A549 (cell line): Measurements from ENCODE around the gene ANKHD1. TPM values are rescaled to one million over a fixed set of nuclear protein-coding genes. Genes with fewer than 3 reads are reported as not detected.

Source experiments
- ATAC-seq, 2 experiments: fragments of 200-7000 bp in 1 of 2; fragments of >200 bp in 1 of 2; cut with Nextera tagmentation in 1 of 2; cut with Tn5 transposase in 1 of 2; 3 replicates each; pipeline versions ENCODE4 v1.8.0 to v1.9.1; 2018 to 2020; ENCODE audit warnings: mild to moderate bottlenecking in 1 of 2, moderate library complexity in 1 of 2
- CTCF ChIA-PET: fragments of 300-600 bp; sonication (Branson Sonifier 250); formaldehyde crosslinking; extraction: SDS; loops from one replicate; lab custom pipeline; 2021; ENCODE audit warnings: antibody characterized with exemption, inconsistent platforms; lab: Yijun Ruan, JAX
- POLR2A ChIA-PET: fragments of 350-600 bp; formaldehyde crosslinking; extraction: SDS; loops from one replicate; lab custom pipeline; 2021; ENCODE audit warnings: antibody characterized with exemption, inconsistent platforms; lab: Yijun Ruan, JAX
- DNase-seq, 2 experiments: peaks; one replicate each; pipeline versions ENCODE4 v3.0.0 to v3.0.0-alpha.2; 2011 to 2016; ENCODE audit warnings: low read depth in 1 of 2, low spot score in 1 of 2
- FAIRE-seq: peaks from 2 replicates; lab custom pipeline; 2011; peaks lifted over from hg19 to GRCh38; lab: Jason Lieb, UNC
- H3K27ac ChIP-seq, 2 experiments: fragments of >200 bp; sonication (Bioruptor Twin); formaldehyde crosslinking; 3 replicates each; pipeline ENCODE4 v1.5.1; 2016 to 2017
- H3K4me1 ChIP-seq: fragments of >200 bp; sonication (Bioruptor Twin); formaldehyde crosslinking; 3 replicates; pipeline ENCODE4 v1.6.1; 2016
- H3K4me2 ChIP-seq: fragments of >200 bp; sonication (Bioruptor Twin); formaldehyde crosslinking; 3 replicates; pipeline ENCODE4 v1.6.1; 2016
- H3K4me3 ChIP-seq: fragments of >200 bp; sonication (Bioruptor Twin); formaldehyde crosslinking; 3 replicates; pipeline ENCODE4 v1.5.1; 2016
- H3K9me3 ChIP-seq: fragments of >200 bp; sonication (Bioruptor Twin); formaldehyde crosslinking; 3 replicates; pipeline ENCODE4 v1.6.1; 2016
- BCL3 ChIP-seq: fragments of >200 bp; sonication (Bioruptor Twin); formaldehyde crosslinking; IDR thresholded peaks from 3 replicates; pipeline ENCODE4 v1.6.1; 2016
- BHLHE40 ChIP-seq: IDR thresholded peaks from 2 replicates; pipeline ENCODE4 v1.6.1; 2012; ENCODE audit warnings: low read depth, low read length, inconsistent platforms
- CBX2 ChIP-seq: fragments of 200-600 bp; sonication (generic); IDR thresholded peaks from 2 replicates; pipeline ENCODE4 v1.6.1; 2016; ENCODE audit warnings: low read depth, mild to moderate bottlenecking, borderline replicate concordance
- CBX8 ChIP-seq: fragments of 200-600 bp; sonication (generic); IDR thresholded peaks from 2 replicates; pipeline ENCODE4 v1.6.1; 2016
- CEBPB ChIP-seq, 2 experiments: fragments of >200 bp in 1 of 2; sonication (Bioruptor Twin) in 1 of 2; formaldehyde crosslinking in 1 of 2; IDR thresholded peaks; 2 replicates each; pipeline ENCODE4 v1.6.1; 2012 to 2016
- CHD2 ChIP-seq: fragments of 150-350 bp; IDR thresholded peaks from 2 replicates; pipeline ENCODE4 v1.6.1; 2014; ENCODE audit warnings: low read length; ENCODE audit not compliant: partially characterized antibody
- EP300 ChIP-seq, 2 experiments: fragments of >200 bp; sonication (Bioruptor Twin); formaldehyde crosslinking; IDR thresholded peaks; 2 replicates in 1 of 2; 3 replicates in 1 of 2; pipeline ENCODE4 v1.6.1; 2016 to 2017
- ESRRA ChIP-seq: fragments of 150-350 bp; IDR thresholded peaks from 2 replicates; pipeline ENCODE4 v1.6.1; 2014; ENCODE audit warnings: mild to moderate bottlenecking, low read length, borderline replicate concordance
- HDAC2 ChIP-seq: fragments of 200-600 bp; sonication (generic); IDR thresholded peaks from 2 replicates; pipeline ENCODE4 v1.6.1; 2016
- HES2 ChIP-seq: fragments of >200 bp; sonication (Bioruptor Twin); formaldehyde crosslinking; IDR thresholded peaks from 2 replicates; pipeline ENCODE4 v1.6.1; 2016
- HMGXB4 ChIP-seq: fragments of 250-450 bp; sonication (Bioruptor Pico); IDR thresholded peaks from 2 replicates; pipeline ENCODE4 v1.5.0; 2021; ENCODE audit warnings: mild to moderate bottlenecking, moderate library complexity, borderline replicate concordance
- HOXB13 ChIP-seq: fragments of 250-450 bp; sonication (Bioruptor Pico); IDR thresholded peaks from 2 replicates; pipeline ENCODE4 v1.5.0; 2020; ENCODE audit warnings: low read depth, mild to moderate bottlenecking, moderate library complexity
- HOXB5 ChIP-seq: fragments of 250-450 bp; sonication (Bioruptor Pico); IDR thresholded peaks from 2 replicates; pipeline ENCODE4 v1.5.0; 2020; ENCODE audit warnings: mild to moderate bottlenecking, moderate library complexity
- JUNB ChIP-seq: fragments of >200 bp; sonication (Bioruptor Twin); formaldehyde crosslinking; IDR thresholded peaks from 2 replicates; pipeline ENCODE4 v1.6.1; 2016
- KDM1A ChIP-seq: fragments of 200-600 bp; sonication (generic); IDR thresholded peaks from 2 replicates; pipeline ENCODE4 v1.6.1; 2016; ENCODE audit warnings: low read depth, mild to moderate bottlenecking
- MAFK ChIP-seq: fragments of 450-650 bp; IDR thresholded peaks from 2 replicates; pipeline ENCODE4 v1.6.1; 2014; ENCODE audit not compliant: partially characterized antibody
- NPAS2 ChIP-seq: fragments of 250-450 bp; sonication (Bioruptor Pico); IDR thresholded peaks from 2 replicates; pipeline ENCODE4 v1.8.0; 2022; ENCODE audit warnings: mild to moderate bottlenecking, moderate library complexity, borderline replicate concordance
- PBX3 ChIP-seq: IDR thresholded peaks from 2 replicates; pipeline ENCODE4 v1.6.1; 2012
- POLR2A ChIP-seq: IDR thresholded peaks from 2 replicates; pipeline ENCODE4 v1.6.1; 2012; ENCODE audit warnings: mild to moderate bottlenecking, low read length
- RARB ChIP-seq: fragments of 250-450 bp; sonication (Bioruptor Pico); IDR thresholded peaks from 2 replicates; pipeline ENCODE4 v1.8.0; 2021; ENCODE audit warnings: mild to moderate bottlenecking, moderate library complexity
- SMC3 ChIP-seq: fragments of >200 bp; sonication (Bioruptor Twin); formaldehyde crosslinking; IDR thresholded peaks from 3 replicates; pipeline ENCODE4 v1.6.1; 2018; ENCODE audit warnings: inconsistent platforms
- SREBF2 ChIP-seq: fragments of 450-650 bp; IDR thresholded peaks from 2 replicates; pipeline ENCODE4 v1.6.1; 2014; ENCODE audit warnings: mild to moderate bottlenecking, moderate library complexity
- TP53 ChIP-seq: fragments of 250-450 bp; sonication (Bioruptor Pico); IDR thresholded peaks from 2 replicates; pipeline ENCODE4 v1.5.0; 2021; ENCODE audit warnings: mild to moderate bottlenecking, moderate library complexity
- ZC3H11A ChIP-seq: fragments of 450-650 bp; IDR thresholded peaks from 2 replicates; pipeline ENCODE4 v1.6.1; 2014; ENCODE audit warnings: antibody characterized with exemption, mild to moderate bottlenecking
- ZFP36 ChIP-seq: fragments of 450-650 bp; IDR thresholded peaks from 2 replicates; pipeline ENCODE4 v1.6.1; 2014; ENCODE audit warnings: borderline replicate concordance; ENCODE audit not compliant: partially characterized antibody
- ZNF302 ChIP-seq: fragments of 250-450 bp; sonication (Bioruptor Pico); IDR thresholded peaks from 2 replicates; pipeline ENCODE4 v1.9.0; 2021; ENCODE audit warnings: inconsistent platforms, mild to moderate bottlenecking, moderate library complexity
- WGBS: methylation state at CpG from one replicate; pipeline ENCODE4 v1.1.6; 2017; ENCODE audit errors: missing lambda C conversion rate; 5-methylcytosine and 5-hydroxymethylcytosine counted together
- polyA plus RNA-seq, 4 experiments: library from polyadenylated mRNA; depleted of rRNA in 3 of 4; stranded (reverse); fragments of >200 nt; fragmentation: RNase III in 1 of 4; extraction: RNeasy Plus Mini Kit Qiagen cat#74134 plus additional on column Dnase treatment in 1 of 4; gene quantifications; 2 replicates in 3 of 4; 3 replicates in 1 of 4; pipeline ENCODE4 v1.2.3, GENCODE V29; 2011 to 2017

The ANKHD1 gene
- polyA plus RNA-seq, 2 of the 4 experiments (the other 2 are of a cell fraction) = 46.9 to 94.1 TPM

- TF ChIP-seq CHD2 (no peak), ZC3H11A (no peak), KDM1A (no peak)
These were observed 156.9 kb downstream of the ANKHD1 start (continued) for GRCh38 chr5:140558542-140558941.

- no peak for ATAC-seq
- POLR2A ChIA-PET = no interaction called here
These were observed 158.6 kb downstream of the ANKHD1 start for GRCh38 chr5:140560227-140560626.

GRCh38 chr5:140561753-140562523, 160.3 kb downstream of the ANKHD1 start:
- CTCF ChIA-PET = interaction anchor here (0.6 to 2.5 kb wide), 5 partner anchors 15 to 199 kb away, joined by 3 to 9 read pairs (median 3); partner anchors contain the start of gene EIF4EBP3
- Histone ChIP-seq H3K4me3 (no peak overlapping the region), H3K9me3 (no peaks in the 10 kb centered on the region), H3K27ac (no peak overlapping the region), H3K4me1 (peaks cover 24% of the 10 kb centered on the region)
- no peak for DNase-seq
- WGBS = 91% methylated on average over 9 of the region's 10 CpGs
- TF ChIP-seq CBX2 (no peak), ESRRA (no peak), CEBPB (IDR thresholded peaks at IDR 0.05) (no peak), HES2 (no peak), HOXB5 (CRISPR knock-in tag) (no peak), BHLHE40 (no peak), EP300 (IDR thresholded peaks at IDR 0.05) (no peak)
- TF ChIP-seq, all 56 proteins: peak for 0
- ATAC-seq (no peak), FAIRE-seq (no peak)
- POLR2A ChIA-PET = no interaction called here
- no peak overlapping the region for H3K4me2 ChIP-seq

More at GRCh38 chr5:140560227-140560626, 158.6 kb downstream of the ANKHD1 start:
- 86% methylated on average over 9 of the region's 10 CpGs for WGBS
- CTCF ChIA-PET = interaction anchor here (1.2 to 1.6 kb wide), 3 partner anchors 8 to 80 kb away, joined by 3 to 5 read pairs (median 5); partner anchors contain the start of gene TMCO6
- DNase-seq (no peak), FAIRE-seq (no peak)
- Histone ChIP-seq H3K27ac (no peak overlapping the region), H3K9me3 (no peaks in the 10 kb centered on the region), H3K4me3 (no peak overlapping the region), H3K4me2 (no peak overlapping the region), H3K4me1 (peaks cover 23% of the 10 kb centered on the region)
- no peak for TF ChIP-seq HOXB13
- TF ChIP-seq KDM1A = no peak
- no peak for TF ChIP-seq TP53
- no peak for TF ChIP-seq SREBF2
- no peak for TF ChIP-seq HMGXB4 (CRISPR knock-in tag)
- no peak for TF ChIP-seq NPAS2 (CRISPR knock-in tag)
- no peak for TF ChIP-seq MAFK
- TF ChIP-seq ZFP36 = no peak
- no peak for TF ChIP-seq HOXB5 (CRISPR knock-in tag)
- no peak for TF ChIP-seq BCL3
- no peak for TF ChIP-seq JUNB
- TF ChIP-seq RARB (CRISPR knock-in tag) = no peak
- no peak for TF ChIP-seq ESRRA
- TF ChIP-seq SMC3 = no peak
- TF ChIP-seq ZNF302 (CRISPR knock-in tag) = no peak
- TF ChIP-seq CBX2 = no peak
- TF ChIP-seq PBX3 = no peak
- TF ChIP-seq POLR2A = no peak
- no peak for TF ChIP-seq CBX8
- TF ChIP-seq HDAC2 = no peak
